SK-N-MC (cell line): ENCODE results near the gene ORAI1.

Experiments used
- EZH2 ChIP-seq: fragments of 200-600 bp; sonication (generic); IDR thresholded peaks from one replicate; pipeline ENCODE4 v1.6.1; 2017; ENCODE audit warnings: antibody characterized with exemption
- FOXP2 ChIP-seq: optimal IDR thresholded peaks from 2 replicates; pipeline ENCODE3; 2011; ENCODE audit warnings: mild to moderate bottlenecking, moderate library complexity; ENCODE audit not compliant: insufficient read depth; ENCODE audit errors: extremely low read length, control extremely low read depth
- POLR2AphosphoS5 ChIP-seq: IDR thresholded peaks from 2 replicates; pipeline ENCODE4 v1.6.1; 2012; ENCODE audit warnings: mild to moderate bottlenecking, low read depth, low read length, borderline replicate concordance

DNA sequence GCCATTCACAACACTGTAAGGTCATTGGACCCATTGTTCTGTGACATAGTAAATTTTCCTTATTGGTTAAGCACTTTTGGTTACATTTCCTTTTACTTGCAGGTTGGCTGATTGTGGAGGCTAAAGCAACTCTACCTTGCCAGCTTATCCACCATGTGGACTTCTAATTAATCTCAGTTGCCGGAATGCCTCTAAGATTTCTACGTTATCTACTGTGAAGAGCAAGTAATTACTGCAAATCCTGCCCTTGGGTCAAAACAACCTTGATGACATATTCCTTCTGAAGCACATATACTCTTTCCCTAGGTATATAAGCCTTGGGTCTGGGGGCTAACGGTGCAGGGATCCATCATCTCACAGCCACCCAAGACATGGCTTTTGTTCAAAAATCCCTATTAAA lies 62.6 kb downstream of the ORAI1 start:
- TF ChIP-seq EZH2 (no peak), POLR2AphosphoS5 (no peak), FOXP2 (no peak)
